HG03139 (cell line): Measurements from ENCODE around the gene ATAD3B.
"Not testable (repeated sequence)": the region's sequence is repeated elsewhere in the genome, so short reads cannot be mapped to it uniquely, and the experiment has no call there.

Experiments used
- ATAC-seq: cut with Tn5 transposase; IDR thresholded peaks from one replicate; pipeline ENCODE4 v1.9.1; 2021; ENCODE audit not compliant: unreplicated experiment

Gene ATAD3B

DNA sequence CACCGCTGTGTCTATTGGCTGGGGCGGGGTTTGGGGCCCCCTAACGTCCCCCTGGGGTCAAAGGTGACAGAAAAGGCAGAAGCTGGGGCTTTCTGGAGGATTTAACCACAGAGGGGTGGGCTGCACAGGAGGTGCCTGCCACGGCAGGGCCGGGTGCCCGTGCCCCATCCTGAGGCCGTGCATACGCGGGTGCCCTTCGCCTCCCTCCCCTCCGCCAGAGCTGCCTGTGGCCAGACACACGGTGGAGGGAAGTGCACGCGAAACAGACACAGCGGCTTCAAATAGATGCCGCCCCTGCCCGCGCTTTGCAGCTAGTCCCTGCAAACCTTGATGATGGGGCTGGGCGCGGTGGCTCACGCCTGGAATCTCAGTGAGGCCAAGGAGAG, 37.9 kb downstream of the ATAD3B start:
- ATAC-seq: not testable (repeated sequence)

DNA sequence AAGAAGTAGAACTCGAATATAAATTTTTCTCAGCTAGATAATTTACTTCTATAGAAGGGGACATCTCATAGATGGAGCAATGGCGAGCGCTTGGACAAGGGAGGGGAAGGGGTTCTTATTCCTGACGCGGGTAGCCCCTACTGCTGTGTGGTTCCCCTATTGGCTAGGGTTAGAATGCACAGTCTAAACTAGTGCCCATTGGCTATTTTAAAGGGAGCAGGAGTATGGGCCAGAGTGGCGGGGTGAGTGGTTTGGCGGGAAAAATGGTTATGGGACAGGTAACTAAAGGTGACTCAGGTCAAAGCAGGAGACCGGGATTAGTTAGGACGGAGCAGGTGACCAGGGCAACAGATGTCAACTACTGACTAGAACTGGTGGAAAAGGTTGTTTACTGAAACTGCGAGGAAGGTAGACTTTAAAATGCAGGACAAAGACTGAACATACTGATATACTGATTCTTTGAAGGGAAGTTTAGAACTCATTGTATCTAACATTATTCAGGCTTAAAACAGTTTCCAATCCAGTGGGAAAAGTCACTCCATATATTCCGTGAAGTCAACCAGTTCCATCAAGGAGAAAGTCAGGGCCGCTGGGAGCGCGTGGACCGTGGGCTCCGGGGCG, 39.5 kb downstream of the ATAD3B start:
- ATAC-seq: no peak

DNA sequence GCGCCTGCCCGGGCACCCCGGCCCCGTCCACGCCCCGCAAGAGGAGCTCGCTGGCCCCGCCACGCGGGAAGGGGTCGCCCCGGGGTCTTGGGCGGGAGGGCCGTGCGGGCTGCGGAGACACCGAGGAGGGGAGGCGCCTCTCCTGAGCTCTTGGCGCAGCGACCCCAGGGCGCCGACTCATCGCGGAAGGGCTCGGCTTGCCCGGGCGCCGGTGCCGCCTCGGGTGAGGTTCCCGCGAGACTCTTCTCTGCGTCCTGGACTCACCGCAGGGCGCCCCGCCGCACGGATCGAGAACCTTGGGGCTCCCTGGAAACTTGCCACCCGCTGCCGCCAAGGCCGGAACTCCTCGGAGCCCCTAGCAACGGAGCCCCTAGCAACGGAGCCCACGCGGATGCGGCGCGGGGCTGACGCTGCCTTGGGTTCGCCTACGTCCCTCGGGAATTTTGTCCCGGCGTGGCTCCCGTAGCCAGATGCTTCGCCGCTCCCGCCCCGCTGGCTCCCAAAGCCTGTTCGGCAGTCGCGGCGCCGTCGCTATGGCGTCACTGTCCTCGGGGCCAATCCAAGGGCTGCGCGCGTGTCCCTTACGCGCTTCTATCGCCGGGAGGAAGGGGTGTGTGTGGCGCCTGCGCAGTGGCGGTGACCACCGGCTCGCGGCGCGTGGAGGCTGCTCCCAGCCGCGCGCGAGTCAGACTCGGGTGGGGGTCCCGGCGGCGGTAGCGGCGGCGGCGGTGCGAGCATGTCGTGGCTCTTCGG, 40.1 kb downstream of the ATAD3B start, which contains the start of gene ATAD3A:
ATAD3A (plus strand) TSS at position 630 of the 753 bp plus-strand sequence; CDS start at position 737, 107 bp downstream.
- ATAC-seq: peak; percentile 79

GRCh38 chr1:1512425-1512824, 40.9 kb downstream of the ATAD3B start:
- ATAC-seq: not testable (repeated sequence)

DNA sequence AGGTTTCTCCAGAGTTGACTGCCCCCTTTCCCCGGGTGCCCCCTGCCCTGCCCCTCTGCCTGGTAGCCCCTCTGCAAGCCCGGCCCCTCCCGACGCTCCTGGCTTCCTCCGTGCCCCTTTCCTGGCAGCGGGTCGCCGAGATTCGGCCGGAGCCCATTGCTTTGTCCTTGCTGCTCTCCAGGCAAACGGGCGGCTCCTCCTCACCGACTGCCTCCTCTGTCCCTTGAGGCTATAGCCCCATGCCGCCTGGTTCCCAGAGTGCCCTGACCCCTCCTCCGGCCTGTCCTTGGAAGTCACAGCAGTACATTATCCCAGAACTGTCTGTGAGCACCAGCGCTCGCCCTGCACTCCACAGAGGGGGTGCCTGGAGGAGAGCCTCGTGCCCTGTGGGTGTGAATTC, 42.1 kb downstream of the ATAD3B start:
- not testable (repeated sequence) for ATAC-seq

DNA sequence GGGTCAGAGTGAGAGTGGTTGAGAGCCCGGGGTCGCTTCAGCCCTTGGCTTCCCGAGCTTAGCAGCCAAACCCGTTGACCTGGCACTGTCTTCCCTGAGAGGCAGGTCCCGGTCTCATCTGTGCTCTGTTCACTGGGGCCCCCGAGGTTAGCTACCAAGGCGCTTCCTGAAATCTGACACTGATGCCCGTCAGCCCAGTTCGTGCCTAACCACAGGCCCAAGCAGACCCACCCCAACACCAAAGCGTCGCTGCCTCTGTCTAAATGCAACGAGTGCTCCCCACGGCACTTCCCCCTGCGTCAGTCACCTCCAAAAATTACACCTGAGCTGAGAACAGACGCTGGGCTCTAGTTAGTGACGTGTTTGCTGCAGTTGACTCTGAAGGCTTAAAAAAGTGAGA, 42.8 kb downstream of the ATAD3B start:
- ATAC-seq: not testable (repeated sequence)

- not testable (repeated sequence) for ATAC-seq
Observed at GRCh38 chr1:1516923-1517322, 45.4 kb downstream of the ATAD3B start.

- no peak for ATAC-seq
Observed at GRCh38 chr1:1517973-1518620, 46.5 kb downstream of the ATAD3B start.

- not testable (repeated sequence) for ATAC-seq
Observed at GRCh38 chr1:1518621-1519007, 47.0 kb downstream of the ATAD3B start.

- not testable (repeated sequence) for ATAC-seq
Observed at GRCh38 chr1:1519805-1520505, 48.4 kb downstream of the ATAD3B start.

- no peak for ATAC-seq
Observed at GRCh38 chr1:1521331-1521730, 49.8 kb downstream of the ATAD3B start.

GRCh38 chr1:1522536-1522935, 51.0 kb downstream of the ATAD3B start:
- ATAC-seq: not testable (repeated sequence)

DNA sequence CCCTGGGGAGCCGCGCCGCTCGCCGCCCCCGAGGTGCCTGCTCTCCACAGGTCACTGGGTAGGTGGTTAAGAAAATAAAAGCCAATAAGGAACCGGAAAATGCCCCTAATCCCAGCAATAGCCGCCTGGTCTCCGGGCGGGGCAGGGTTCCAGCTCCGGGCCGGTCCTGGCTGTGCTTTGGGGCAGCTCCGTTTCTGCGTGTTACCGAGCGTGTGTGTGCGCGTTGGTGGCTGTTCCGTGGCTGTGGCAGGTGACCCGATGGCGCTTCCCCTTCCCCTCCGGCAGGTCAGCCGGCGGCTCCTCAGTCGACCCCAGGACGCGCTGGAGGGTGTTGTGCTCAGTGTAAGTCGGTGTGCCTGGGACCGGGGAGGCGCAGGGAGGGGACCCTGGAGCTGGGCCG, 51.7 kb downstream of the ATAD3B start:
- not testable (repeated sequence) for ATAC-seq

- ATAC-seq: not testable (repeated sequence)
Observed at GRCh38 chr1:1523651-1524050, 52.1 kb downstream of the ATAD3B start.

- not testable (repeated sequence) for ATAC-seq
Observed at GRCh38 chr1:1524750-1525383, 53.3 kb downstream of the ATAD3B start.

- not testable (repeated sequence) for ATAC-seq
Observed at GRCh38 chr1:1526476-1526875, 54.9 kb downstream of the ATAD3B start.

DNA sequence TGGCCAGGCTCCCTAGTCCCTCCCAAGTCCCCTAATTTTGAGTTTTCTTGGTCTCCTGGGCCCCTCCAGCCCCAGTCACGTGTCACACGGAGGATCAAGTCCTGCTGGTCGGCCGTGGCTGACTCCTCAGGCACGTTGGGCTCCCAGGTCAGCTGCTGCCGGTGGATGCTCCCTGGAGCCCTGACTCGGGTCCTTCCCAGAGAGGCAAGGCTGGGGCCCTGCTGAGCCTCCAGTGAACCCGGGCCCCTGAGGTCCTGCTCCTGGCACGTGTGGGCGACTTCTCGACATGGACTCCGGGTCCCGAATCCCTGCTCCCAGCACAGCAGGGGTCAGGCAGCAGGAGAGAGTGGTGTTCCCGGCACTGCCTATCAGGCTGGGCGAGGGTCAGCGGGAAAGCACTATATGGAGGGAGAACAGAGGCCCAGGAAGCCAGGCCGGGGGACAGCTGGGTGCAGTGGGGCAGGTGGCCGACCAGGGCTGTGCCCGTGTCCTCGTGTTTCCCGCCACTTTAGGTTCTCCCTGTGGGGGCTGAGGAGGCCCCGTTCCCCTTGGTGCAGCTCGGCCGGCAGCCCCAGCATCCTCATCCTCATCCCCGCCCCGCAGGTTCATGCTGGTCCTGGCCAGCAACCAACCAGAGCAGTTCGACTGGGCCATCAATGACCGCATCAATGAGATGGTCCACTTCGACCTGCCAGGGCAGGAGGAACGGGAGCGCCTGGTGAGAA, 55.7 kb downstream of the ATAD3B start:
- no peak for ATAC-seq

- no peak for ATAC-seq
Observed at GRCh38 chr1:1528301-1529267, 57.0 kb downstream of the ATAD3B start.

GRCh38 chr1:1529321-1529720, 57.8 kb downstream of the ATAD3B start:
- ATAC-seq: no peak
